Measurements from ENCODE around the gene USP24.

USP24 gene

GRCh38 chr1:55064861-55065263 is 150.3 kb downstream of the USP24 start:
- DNase-seq: no peak

- DNase-seq: no peak
Observed at GRCh38 chr1:55064071-55064581, 151.0 kb downstream of the USP24 start.

- no peak for DNase-seq
Observed at GRCh38 chr1:55063577-55063942, 151.6 kb downstream of the USP24 start.

GRCh38 chr1:55062801-55063576 is 152.2 kb downstream of the USP24 start:
- no peak for DNase-seq

- DNase-seq: no peak
Observed at GRCh38 chr1:55061706-55062321, 153.3 kb downstream of the USP24 start.

GRCh38 chr1:55061000-55061705 is 154.0 kb downstream of the USP24 start:
- no peak for DNase-seq

- DNase-seq: no peak
Observed at GRCh38 chr1:55060133-55060999, 154.8 kb downstream of the USP24 start.

- no peak for DNase-seq
Observed at GRCh38 chr1:55059302-55060132, 155.6 kb downstream of the USP24 start.

GRCh38 chr1:55057956-55058298 is 157.2 kb downstream of the USP24 start:
- DNase-seq: no peak

GRCh38 chr1:55057270-55057955 is 157.8 kb downstream of the USP24 start:
- no peak for DNase-seq

GRCh38 chr1:55056632-55056992 is 158.6 kb downstream of the USP24 start:
- no peak for DNase-seq

GRCh38 chr1:55055951-55056631 is 159.1 kb downstream of the USP24 start:
- no peak for DNase-seq

GRCh38 chr1:55055084-55055882 is 159.9 kb downstream of the USP24 start:
- no peak for DNase-seq

GRCh38 chr1:55054396-55054795 is 160.8 kb downstream of the USP24 start:
- DNase-seq: no peak

GRCh38 chr1:55053265-55053954 is 161.8 kb downstream of the USP24 start:
- DNase-seq: no peak

GRCh38 chr1:55052221-55053142 is 162.7 kb downstream of the USP24 start:
- no peak for DNase-seq

- DNase-seq: no peak
Observed at GRCh38 chr1:55051621-55052020, 163.5 kb downstream of the USP24 start.

- DNase-seq: no peak
Observed at GRCh38 chr1:55051169-55051568, 164.0 kb downstream of the USP24 start.
